Measurements from ENCODE around the gene BFSP2.

BFSP2 gene

GRCh38 chr3:133400006-133400515 lies at the start of gene BFSP2:
BFSP2 (plus strand) TSS chr3:133400056; CDS start chr3:133400084, 28 bp downstream.
- no peak within 1 kb of the TSS for H3K4me3 ChIP-seq (ENCODE audit: low read depth, low read length)
- no peak for DNase-seq (ENCODE audit: low read depth)

- DNase-seq (ENCODE audit: low read depth), result no peak
- no peak overlapping the region for H3K4me3 ChIP-seq (ENCODE audit: low read depth, low read length)
Observed at GRCh38 chr3:133354721-133355120, 45.1 kb upstream of the BFSP2 start.

- no peak for DNase-seq (ENCODE audit: low read depth)
- no peak overlapping the region for H3K4me3 ChIP-seq (ENCODE audit: low read depth, low read length)
Observed at GRCh38 chr3:133360476-133360875, 39.4 kb upstream of the BFSP2 start.

DNA sequence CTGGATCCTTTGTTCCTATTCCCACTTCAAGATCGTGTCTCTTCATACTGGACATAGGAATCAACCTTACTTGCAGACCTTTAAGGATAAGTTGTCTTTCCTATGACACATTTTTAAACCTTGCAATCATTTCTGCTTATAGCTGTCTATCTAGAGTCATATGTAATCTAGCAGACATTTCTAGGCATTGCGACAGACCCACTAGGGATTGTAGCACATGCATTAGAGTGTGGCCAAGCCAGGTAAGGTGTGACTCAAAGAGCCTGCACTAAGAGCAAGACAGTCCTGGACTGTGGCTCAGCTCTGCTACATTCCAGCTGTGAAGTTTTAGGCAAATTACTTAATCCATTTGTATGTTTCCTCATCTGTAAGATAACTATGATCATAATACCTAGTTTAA lies 38.8 kb upstream of the BFSP2 start:
- no peak overlapping the region for H3K4me3 ChIP-seq (ENCODE audit: low read depth, low read length)
- DNase-seq (ENCODE audit: low read depth), result no peak

DNA sequence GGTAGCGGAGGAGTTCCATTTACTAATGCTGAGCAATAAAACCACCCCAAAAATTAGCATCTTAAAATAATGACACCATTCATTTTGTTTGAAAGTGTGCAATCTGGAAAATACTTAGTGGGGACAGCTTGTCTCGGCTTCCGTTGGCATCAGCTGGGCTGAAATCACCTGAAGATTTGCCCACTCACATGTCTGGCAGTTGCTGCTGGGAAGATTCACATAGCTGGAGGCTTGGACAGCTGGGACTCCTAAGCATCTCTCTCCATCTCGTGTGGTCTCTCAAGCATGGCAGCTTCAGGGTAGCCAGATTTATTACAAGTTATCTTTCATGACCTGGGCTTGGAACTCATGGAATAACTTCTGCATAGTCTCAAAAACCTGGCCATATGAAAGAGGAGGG lies 38.4 kb upstream of the BFSP2 start:
- DNase-seq (ENCODE audit: low read depth), result no peak
- no peak overlapping the region for H3K4me3 ChIP-seq (ENCODE audit: low read depth, low read length)

- DNase-seq (ENCODE audit: low read depth), result no peak
- no peak overlapping the region for H3K4me3 ChIP-seq (ENCODE audit: low read depth, low read length)
Observed at GRCh38 chr3:133362539-133362938, 37.3 kb upstream of the BFSP2 start.

DNA sequence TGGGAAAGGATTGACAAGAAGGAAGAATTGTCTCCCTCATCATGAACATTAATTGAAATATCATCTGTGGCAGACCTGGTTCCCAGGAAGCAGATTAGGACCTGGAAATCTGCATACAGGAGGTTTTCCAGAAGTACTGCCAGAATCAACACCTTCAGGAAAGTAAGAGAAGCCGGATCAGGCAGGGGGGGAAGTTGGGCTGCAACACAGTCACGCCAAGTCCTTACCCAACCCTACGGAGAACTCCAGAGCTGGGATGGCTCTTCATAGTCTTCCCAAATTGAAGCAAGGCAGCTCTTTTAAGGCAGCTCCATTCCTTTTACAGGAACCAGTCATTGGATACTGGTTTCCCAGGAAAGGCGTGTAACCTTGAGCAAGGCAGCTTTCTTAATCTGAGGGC lies 35.2 kb upstream of the BFSP2 start:
- no peak overlapping the region for H3K4me3 ChIP-seq (ENCODE audit: low read depth, low read length)

DNA sequence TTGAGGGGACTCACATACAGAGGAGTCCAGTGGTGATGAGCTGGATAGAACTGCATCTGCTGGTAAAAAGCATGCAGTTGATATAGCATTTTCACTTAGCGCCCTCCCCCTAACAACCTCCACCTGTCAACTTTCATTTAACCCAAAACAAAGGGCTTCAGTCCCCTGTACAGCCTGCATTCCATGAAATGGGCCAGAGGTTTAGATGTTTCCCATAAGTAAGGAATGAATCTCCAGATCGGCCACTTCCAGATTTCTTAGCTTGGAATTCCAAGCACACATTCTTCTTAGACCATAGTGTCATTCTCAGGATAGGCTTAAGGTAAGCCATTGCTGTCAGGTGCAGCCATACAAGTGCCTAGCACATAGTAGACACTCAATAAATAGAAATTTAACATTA lies 32.9 kb upstream of the BFSP2 start:
- DNase-seq (ENCODE audit: low read depth), result no peak

More for the DNA sequence above, 35.2 kb upstream of the BFSP2 start:
- no peak for DNase-seq (ENCODE audit: low read depth)

DNA sequence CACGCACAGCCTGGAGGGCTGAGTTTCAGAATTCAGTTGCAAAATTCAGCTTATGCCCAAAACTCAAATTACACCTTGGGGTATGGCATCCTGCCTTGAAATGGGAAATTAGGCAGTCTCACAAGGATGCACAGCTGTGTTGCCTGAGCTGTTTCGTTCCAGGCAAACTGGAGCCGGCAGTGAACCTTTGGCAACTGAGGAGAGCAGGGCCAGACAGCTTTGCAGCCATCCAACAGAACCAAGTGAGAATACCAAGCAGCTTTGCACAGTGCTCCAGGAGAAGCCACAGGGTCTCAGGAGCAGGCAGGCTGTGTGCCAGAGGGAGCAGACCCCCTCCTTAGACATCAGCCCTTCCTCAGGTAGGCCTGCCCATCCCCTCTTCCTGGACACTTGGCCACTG lies 32.5 kb upstream of the BFSP2 start:
- no peak for DNase-seq (ENCODE audit: low read depth)
- no peak overlapping the region for H3K4me3 ChIP-seq (ENCODE audit: low read depth, low read length)

More for the DNA sequence above, 32.9 kb upstream of the BFSP2 start:
- no peak overlapping the region for H3K4me3 ChIP-seq (ENCODE audit: low read depth, low read length)

DNA sequence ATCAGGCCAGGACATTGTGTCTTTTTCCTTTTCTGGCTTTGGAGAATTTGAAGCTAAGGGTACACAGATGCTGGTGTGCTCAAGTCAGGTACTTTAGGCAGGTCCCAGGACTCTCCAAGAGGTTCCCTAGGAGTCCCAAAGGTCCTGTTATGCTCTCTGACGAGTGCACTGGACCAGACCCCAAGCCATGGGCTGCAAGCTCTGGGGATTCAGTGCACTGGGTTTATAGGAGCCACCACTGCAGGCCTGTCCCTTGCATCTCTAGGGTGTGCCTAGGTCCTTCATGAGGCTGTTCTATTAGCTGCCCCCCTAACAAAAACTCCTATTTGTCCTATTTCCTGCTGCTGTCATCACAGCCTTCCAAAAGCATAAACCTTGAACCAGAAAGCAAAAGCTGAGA lies 31.9 kb upstream of the BFSP2 start:
- no peak for DNase-seq (ENCODE audit: low read depth)
- no peak overlapping the region for H3K4me3 ChIP-seq (ENCODE audit: low read depth, low read length)

- DNase-seq (ENCODE audit: low read depth), result no peak
- H3K4me3 ChIP-seq (ENCODE audit: low read depth, low read length), result no peak overlapping the region
Observed at GRCh38 chr3:133368371-133369067, 31.3 kb upstream of the BFSP2 start.

GRCh38 chr3:133369068-133369440 lies 30.8 kb upstream of the BFSP2 start:
- no peak overlapping the region for H3K4me3 ChIP-seq (ENCODE audit: low read depth, low read length)
- DNase-seq (ENCODE audit: low read depth), result no peak

- H3K4me3 ChIP-seq (ENCODE audit: low read depth, low read length), result no peak overlapping the region
- no peak for DNase-seq (ENCODE audit: low read depth)
Observed at GRCh38 chr3:133371181-133371580, 28.7 kb upstream of the BFSP2 start.

- DNase-seq (ENCODE audit: low read depth), result no peak
- H3K4me3 ChIP-seq (ENCODE audit: low read depth, low read length), result no peak overlapping the region
Observed at GRCh38 chr3:133371676-133372075, 28.2 kb upstream of the BFSP2 start.

- no peak overlapping the region for H3K4me3 ChIP-seq (ENCODE audit: low read depth, low read length)
- DNase-seq (ENCODE audit: low read depth), result peak; percentile 14
Observed at GRCh38 chr3:133374708-133375402, 25.0 kb upstream of the BFSP2 start.

DNA sequence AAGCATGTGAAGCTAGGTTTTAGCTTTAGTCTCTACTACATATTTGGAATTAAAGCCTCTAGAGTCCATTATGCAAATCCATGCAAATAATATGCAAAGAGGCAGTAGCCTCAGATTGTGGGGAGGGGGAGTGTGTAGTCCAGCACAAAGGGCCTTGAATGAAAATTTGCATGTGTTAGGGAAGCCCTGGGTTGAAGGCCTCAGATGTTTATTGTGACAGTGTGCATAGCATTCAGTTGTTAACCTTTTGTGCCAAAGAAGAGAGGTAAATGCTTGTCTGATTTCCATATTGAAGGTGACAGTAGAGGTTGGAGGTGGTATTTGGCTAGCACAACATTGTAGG lies 24.5 kb upstream of the BFSP2 start:
- H3K4me3 ChIP-seq (ENCODE audit: low read depth, low read length), result no peak overlapping the region
- DNase-seq (ENCODE audit: low read depth), result no peak

DNA sequence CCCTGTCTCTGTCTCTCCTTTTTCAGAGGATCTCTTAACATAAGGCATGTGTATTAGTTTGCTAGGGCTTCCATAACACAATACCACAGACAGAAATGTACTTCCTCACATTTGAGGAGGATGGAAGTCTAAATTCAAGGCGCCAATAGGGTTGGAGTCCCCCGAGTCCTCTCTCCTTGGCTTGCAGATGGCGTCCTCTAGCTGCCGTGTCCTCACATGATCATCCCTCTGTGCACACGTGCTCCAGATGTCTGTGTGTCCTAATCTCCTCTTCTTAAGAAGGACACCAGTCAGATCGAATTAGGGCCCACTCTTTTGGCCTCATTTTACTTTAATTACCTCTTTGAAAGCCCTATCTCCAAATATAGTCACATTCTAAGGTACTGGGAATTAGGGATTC lies 23.0 kb upstream of the BFSP2 start:
- no peak for DNase-seq (ENCODE audit: low read depth)
- H3K4me3 ChIP-seq (ENCODE audit: low read depth, low read length), result no peak overlapping the region

- H3K4me3 ChIP-seq (ENCODE audit: low read depth, low read length), result no peak overlapping the region
- peak; percentile 21 for DNase-seq (ENCODE audit: low read depth)
Observed at GRCh38 chr3:133377396-133377795, 22.5 kb upstream of the BFSP2 start.

GRCh38 chr3:133379926-133380325 lies 19.9 kb upstream of the BFSP2 start:
- H3K4me3 ChIP-seq (ENCODE audit: low read depth, low read length), result no peak overlapping the region
- DNase-seq (ENCODE audit: low read depth), result no peak

GRCh38 chr3:133380481-133381225 lies 19.2 kb upstream of the BFSP2 start:
- no peak overlapping the region for H3K4me3 ChIP-seq (ENCODE audit: low read depth, low read length)
- no peak for DNase-seq (ENCODE audit: low read depth)

All from skeletal muscle cell (primary cell).